HEK293 (cell line): ENCODE measurements around the gene HOXA6.

Source experiments
- BCL11A ChIP-seq: fragments of 450-650 bp; formaldehyde crosslinking; IDR thresholded peaks from 2 replicates; pipeline ENCODE4 v1.5.1; 2016; ENCODE audit warnings: low read depth, missing biosample characterization, missing genetic modification characterization
- GLI4 ChIP-seq: fragments of 450-650 bp; formaldehyde crosslinking; IDR thresholded peaks from 2 replicates; pipeline ENCODE4 v1.5.1; 2016; ENCODE audit warnings: missing biosample characterization, missing genetic modification characterization
- HOXA7 ChIP-seq: sonication (generic); formaldehyde crosslinking; IDR thresholded peaks from 2 replicates; pipeline ENCODE4 v1.8.1; 2022; ENCODE audit warnings: missing genetic modification reagents, borderline replicate concordance
- HOXD13 ChIP-seq: sonication (generic); formaldehyde crosslinking; IDR thresholded peaks from 2 replicates; pipeline ENCODE4 v1.8.0; 2022; ENCODE audit warnings: missing genetic modification reagents, borderline replicate concordance
- MZF1 ChIP-seq: fragments of 450-650 bp; formaldehyde crosslinking; IDR thresholded peaks from 2 replicates; pipeline ENCODE4 v1.5.1; 2017; ENCODE audit warnings: missing biosample characterization, missing genetic modification characterization, borderline replicate concordance
- OVOL3 ChIP-seq: fragments of 450-650 bp; formaldehyde crosslinking; IDR thresholded peaks from 2 replicates; pipeline ENCODE4 v1.5.1; 2016; ENCODE audit warnings: missing biosample characterization, missing genetic modification characterization
- SALL2 ChIP-seq: fragments of 450-650 bp; formaldehyde crosslinking; IDR thresholded peaks from 2 replicates; pipeline ENCODE4 v1.5.0; 2017; ENCODE audit warnings: missing biosample characterization, mild to moderate bottlenecking, missing genetic modification characterization, borderline replicate concordance
- SP2 ChIP-seq: fragments of 450-650 bp; formaldehyde crosslinking; IDR thresholded peaks from 2 replicates; pipeline ENCODE4 v1.5.1; 2016; ENCODE audit warnings: missing biosample characterization, missing genetic modification characterization
- TRIM28 ChIP-seq: IDR thresholded peaks from 2 replicates; pipeline ENCODE4 v1.6.1; 2011; ENCODE audit warnings: low read length, control low read depth, borderline replicate concordance
- ZBTB17 ChIP-seq: fragments of 450-650 bp; formaldehyde crosslinking; IDR thresholded peaks from 2 replicates; pipeline ENCODE4 v1.5.1; 2016; ENCODE audit warnings: missing biosample characterization, missing genetic modification characterization
- ZBTB20 ChIP-seq: fragments of 450-650 bp; formaldehyde crosslinking; IDR thresholded peaks from 2 replicates; pipeline ENCODE4 v1.5.1; 2016; ENCODE audit warnings: missing biosample characterization, missing genetic modification characterization
- ZBTB21 ChIP-seq: fragments of 450-650 bp; formaldehyde crosslinking; IDR thresholded peaks from 2 replicates; pipeline ENCODE4 v1.5.1; 2017; ENCODE audit warnings: missing biosample characterization, missing genetic modification characterization
- ZBTB48 ChIP-seq: fragments of 450-650 bp; formaldehyde crosslinking; IDR thresholded peaks from 2 replicates; pipeline ENCODE4 v1.5.1; 2016; ENCODE audit warnings: missing biosample characterization, missing genetic modification characterization
- ZFP37 ChIP-seq: fragments of 450-650 bp; formaldehyde crosslinking; IDR thresholded peaks from 2 replicates; pipeline ENCODE4 v1.5.1; 2016; ENCODE audit warnings: missing biosample characterization, missing genetic modification characterization
- ZFP69B ChIP-seq: fragments of 450-650 bp; formaldehyde crosslinking; IDR thresholded peaks from 2 replicates; pipeline ENCODE4 v1.5.1; 2016; ENCODE audit warnings: missing biosample characterization, missing genetic modification characterization
- ZNF112 ChIP-seq: fragments of 450-650 bp; formaldehyde crosslinking; IDR thresholded peaks from 2 replicates; pipeline ENCODE4 v1.5.0; 2017; ENCODE audit warnings: missing biosample characterization, missing genetic modification characterization
- ZNF114 ChIP-seq: fragments of 450-650 bp; formaldehyde crosslinking; IDR thresholded peaks from 2 replicates; pipeline ENCODE4 v1.5.0; 2017; ENCODE audit warnings: missing biosample characterization, missing genetic modification characterization
- ZNF140 ChIP-seq: fragments of 450-650 bp; formaldehyde crosslinking; IDR thresholded peaks from 2 replicates; pipeline ENCODE4 v1.5.1; 2016; ENCODE audit warnings: missing biosample characterization, missing genetic modification characterization
- ZNF169 ChIP-seq: fragments of 450-650 bp; formaldehyde crosslinking; IDR thresholded peaks from 2 replicates; pipeline ENCODE4 v1.5.1; 2016; ENCODE audit warnings: missing biosample characterization, missing genetic modification characterization
- ZNF174 ChIP-seq: fragments of 450-650 bp; formaldehyde crosslinking; IDR thresholded peaks from 2 replicates; pipeline ENCODE4 v1.5.0; 2017; ENCODE audit warnings: missing biosample characterization, mild to moderate bottlenecking, missing genetic modification characterization
- ZNF335 ChIP-seq: fragments of 450-650 bp; formaldehyde crosslinking; conservative IDR thresholded peaks from 2 replicates; pipeline ENCODE4 v1.5.1; 2016; ENCODE audit warnings: missing biosample characterization, missing genetic modification characterization
- ZNF366 ChIP-seq: fragments of 450-650 bp; formaldehyde crosslinking; conservative IDR thresholded peaks from 2 replicates; pipeline ENCODE4 v1.5.1; 2016; ENCODE audit warnings: missing biosample characterization, missing genetic modification characterization
- ZNF433 ChIP-seq: fragments of 450-650 bp; formaldehyde crosslinking; IDR thresholded peaks from 2 replicates; pipeline ENCODE4 v1.5.1; 2016; ENCODE audit warnings: missing biosample characterization, missing genetic modification characterization, low read depth
- ZNF48 ChIP-seq: fragments of 450-650 bp; formaldehyde crosslinking; IDR thresholded peaks from 2 replicates; pipeline ENCODE4 v1.5.1; 2016; ENCODE audit warnings: missing biosample characterization, missing genetic modification characterization
- ZNF555 ChIP-seq: fragments of 450-650 bp; formaldehyde crosslinking; conservative IDR thresholded peaks from 2 replicates; pipeline ENCODE4 v1.5.1; 2017; ENCODE audit warnings: missing biosample characterization, mild to moderate bottlenecking, missing genetic modification characterization, inconsistent platforms
- ZNF558 ChIP-seq: fragments of 450-650 bp; formaldehyde crosslinking; IDR thresholded peaks from 2 replicates; pipeline ENCODE4 v1.5.1; 2016; ENCODE audit warnings: missing biosample characterization, missing genetic modification characterization
- ZNF600 ChIP-seq: fragments of 450-650 bp; formaldehyde crosslinking; IDR thresholded peaks from 2 replicates; pipeline ENCODE4 v1.5.1; 2016; ENCODE audit warnings: missing biosample characterization, missing genetic modification characterization
- ZNF624 ChIP-seq: fragments of 450-650 bp; formaldehyde crosslinking; IDR thresholded peaks from 2 replicates; pipeline ENCODE4 v1.5.1; 2017; ENCODE audit warnings: missing biosample characterization, missing genetic modification characterization
- ZNF654 ChIP-seq: fragments of 450-650 bp; formaldehyde crosslinking; IDR thresholded peaks from 2 replicates; pipeline ENCODE4 v1.5.1; 2016; ENCODE audit warnings: low read depth, missing biosample characterization, missing genetic modification characterization
- ZNF670 ChIP-seq: fragments of 450-650 bp; formaldehyde crosslinking; IDR thresholded peaks from 2 replicates; pipeline ENCODE4 v1.5.1; 2016; ENCODE audit warnings: missing biosample characterization, missing genetic modification characterization, low read depth
- ZNF76 ChIP-seq: fragments of 450-650 bp; formaldehyde crosslinking; IDR thresholded peaks from 2 replicates; pipeline ENCODE4; 2016; ENCODE audit warnings: low read depth, missing biosample characterization, missing genetic modification characterization, borderline replicate concordance
- ZNF843 ChIP-seq: fragments of 450-650 bp; formaldehyde crosslinking; IDR thresholded peaks from 2 replicates; pipeline ENCODE4 v1.5.1; 2016; ENCODE audit warnings: missing biosample characterization, missing genetic modification characterization
- TF ChIP-seq, protein P1 (sequence below): fragments of 450-650 bp; formaldehyde crosslinking; IDR thresholded peaks from 2 replicates; pipeline ENCODE4 v1.5.1; 2017; ENCODE audit warnings: missing biosample characterization, missing genetic modification characterization
- TF ChIP-seq, protein P2 (sequence below): fragments of 450-650 bp; formaldehyde crosslinking; IDR thresholded peaks from 2 replicates; pipeline ENCODE4 v1.5.1; 2016; ENCODE audit warnings: missing biosample characterization, missing genetic modification characterization
- TF ChIP-seq, protein P3 (sequence below): fragments of 450-650 bp; formaldehyde crosslinking; IDR thresholded peaks from 2 replicates; pipeline ENCODE4 v1.5.1; 2016; ENCODE audit warnings: missing biosample characterization, missing genetic modification characterization
- TF ChIP-seq, protein P4 (sequence below): fragments of 450-650 bp; formaldehyde crosslinking; IDR thresholded peaks from 2 replicates; pipeline ENCODE4 v1.5.1; 2016; ENCODE audit warnings: missing biosample characterization, missing genetic modification characterization
- TF ChIP-seq, protein P5 (sequence below): fragments of 450-650 bp; formaldehyde crosslinking; IDR thresholded peaks from 2 replicates; pipeline ENCODE4 v1.5.1; 2016; ENCODE audit warnings: missing biosample characterization, missing genetic modification characterization

Gene HOXA6

DNA sequence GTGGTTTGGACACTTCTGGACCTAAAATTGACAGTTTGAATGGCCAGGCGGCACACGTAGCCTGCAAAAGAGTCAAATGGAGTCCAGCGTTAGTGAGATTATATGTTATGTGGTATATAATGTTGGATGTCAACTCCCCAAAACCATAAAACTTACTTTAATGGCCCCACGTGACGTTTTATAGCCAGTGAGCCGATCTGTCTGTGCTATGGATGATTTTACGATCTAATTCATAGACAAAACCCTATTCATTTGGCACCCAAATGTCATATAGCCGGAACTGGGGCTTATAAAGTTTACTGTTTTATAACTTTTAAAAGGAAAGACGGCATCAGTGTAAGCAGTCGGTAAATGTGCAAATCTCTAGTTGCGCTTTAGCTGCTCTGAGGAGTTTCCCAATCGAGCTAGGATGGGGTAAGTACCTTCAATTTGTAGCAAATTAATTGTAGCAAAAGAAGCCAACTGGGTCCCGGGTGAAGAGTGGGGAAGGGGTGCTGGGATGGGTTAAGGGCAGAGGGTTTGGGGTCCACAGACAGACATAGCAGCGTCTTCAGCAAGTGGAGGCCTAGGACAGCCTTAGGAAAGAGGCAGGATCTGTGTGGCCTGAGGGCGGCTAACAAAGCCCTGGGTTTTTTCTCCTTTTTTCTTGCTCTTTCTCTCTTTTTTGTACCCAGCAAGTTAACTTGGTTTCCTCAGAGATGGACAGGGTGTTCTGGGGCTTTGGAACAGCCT, 7.3 kb downstream of the HOXA6 start (continued):
- TF ChIP-seq, protein P1, sequence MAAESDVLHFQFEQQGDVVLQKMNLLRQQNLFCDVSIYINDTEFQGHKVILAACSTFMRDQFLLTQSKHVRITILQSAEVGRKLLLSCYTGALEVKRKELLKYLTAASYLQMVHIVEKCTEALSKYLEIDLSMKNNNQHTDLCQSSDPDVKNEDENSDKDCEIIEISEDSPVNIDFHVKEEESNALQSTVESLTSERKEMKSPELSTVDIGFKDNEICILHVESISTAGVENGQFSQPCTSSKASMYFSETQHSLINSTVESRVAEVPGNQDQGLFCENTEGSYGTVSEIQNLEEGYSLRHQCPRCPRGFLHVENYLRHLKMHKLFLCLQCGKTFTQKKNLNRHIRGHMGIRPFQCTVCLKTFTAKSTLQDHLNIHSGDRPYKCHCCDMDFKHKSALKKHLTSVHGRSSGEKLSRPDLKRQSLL (tag by site-specific recombination) = no peak
- TF ChIP-seq ZNF140 (tag by site-specific recombination) (no peak), ZNF558 (no peak), ZNF76 (tag by site-specific recombination) (no peak), TRIM28 (no peak; the same call in 1 of the 2 replicates), HOXD13 (CRISPR knock-in tag) (peak; percentile 62; the same call in 1 of the 2 replicates), ZNF624 (tag by site-specific recombination) (no peak), ZNF433 (no peak), BCL11A (tag by site-specific recombination) (peak; percentile 59; the same call in 1 of the 2 replicates), ZNF600 (tag by site-specific recombination) (no peak), ZNF670 (tag by site-specific recombination) (no peak), ZBTB21 (tag by site-specific recombination) (no peak; the same call in 1 of the 2 replicates), ZBTB48 (no peak), MZF1 (tag by site-specific recombination) (peak; percentile 91), ZNF48 (tag by site-specific recombination) (no peak), HOXA7 (CRISPR knock-in tag) (no peak), ZNF654 (tag by site-specific recombination) (peak; percentile 12; the same call in 1 of the 2 replicates), ZNF366 (peak; percentile 62), ZNF112 (tag by site-specific recombination) (no peak), ZBTB17 (peak; percentile 14; the same call in 1 of the 2 replicates), ZNF335 (tag by site-specific recombination) (no peak), ZNF114 (tag by site-specific recombination) (no peak), ZFP69B (tag by site-specific recombination) (no peak), ZNF174 (tag by site-specific recombination) (no peak), SALL2 (no peak), GLI4 (tag by site-specific recombination) (no peak), ZNF169 (tag by site-specific recombination) (no peak), ZNF843 (peak; percentile 98), ZNF555 (no peak), OVOL3 (tag by site-specific recombination) (peak; percentile 82), ZFP37 (tag by site-specific recombination) (no peak), SP2 (tag by site-specific recombination) (peak; percentile 12; the same call in 1 of the 2 replicates), ZBTB20 (tag by site-specific recombination) (no peak)
- TF ChIP-seq, protein P2, sequence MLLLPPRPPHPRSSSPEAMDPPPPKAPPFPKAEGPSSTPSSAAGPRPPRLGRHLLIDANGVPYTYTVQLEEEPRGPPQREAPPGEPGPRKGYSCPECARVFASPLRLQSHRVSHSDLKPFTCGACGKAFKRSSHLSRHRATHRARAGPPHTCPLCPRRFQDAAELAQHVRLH (tag by site-specific recombination) = peak; percentile 94
- TF ChIP-seq, protein P3, sequence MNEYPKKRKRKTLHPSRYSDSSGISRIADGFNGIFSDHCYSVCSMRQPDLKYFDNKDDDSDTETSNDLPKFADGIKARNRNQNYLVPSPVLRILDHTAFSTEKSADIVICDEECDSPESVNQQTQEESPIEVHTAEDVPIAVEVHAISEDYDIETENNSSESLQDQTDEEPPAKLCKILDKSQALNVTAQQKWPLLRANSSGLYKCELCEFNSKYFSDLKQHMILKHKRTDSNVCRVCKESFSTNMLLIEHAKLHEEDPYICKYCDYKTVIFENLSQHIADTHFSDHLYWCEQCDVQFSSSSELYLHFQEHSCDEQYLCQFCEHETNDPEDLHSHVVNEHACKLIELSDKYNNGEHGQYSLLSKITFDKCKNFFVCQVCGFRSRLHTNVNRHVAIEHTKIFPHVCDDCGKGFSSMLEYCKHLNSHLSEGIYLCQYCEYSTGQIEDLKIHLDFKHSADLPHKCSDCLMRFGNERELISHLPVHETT = no peak; the same call in 1 of the 2 replicates
- TF ChIP-seq, protein P4, sequence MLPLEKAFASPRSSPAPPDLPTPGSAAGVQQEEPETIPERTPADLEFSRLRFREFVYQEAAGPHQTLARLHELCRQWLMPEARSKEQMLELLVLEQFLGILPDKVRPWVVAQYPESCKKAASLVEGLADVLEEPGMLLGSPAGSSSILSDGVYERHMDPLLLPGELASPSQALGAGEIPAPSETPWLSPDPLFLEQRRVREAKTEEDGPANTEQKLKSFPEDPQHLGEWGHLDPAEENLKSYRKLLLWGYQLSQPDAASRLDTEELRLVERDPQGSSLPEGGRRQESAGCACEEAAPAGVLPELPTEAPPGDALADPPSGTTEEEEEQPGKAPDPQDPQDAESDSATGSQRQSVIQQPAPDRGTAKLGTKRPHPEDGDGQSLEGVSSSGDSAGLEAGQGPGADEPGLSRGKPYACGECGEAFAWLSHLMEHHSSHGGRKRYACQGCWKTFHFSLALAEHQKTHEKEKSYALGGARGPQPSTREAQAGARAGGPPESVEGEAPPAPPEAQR = no peak
- TF ChIP-seq, protein P5, sequence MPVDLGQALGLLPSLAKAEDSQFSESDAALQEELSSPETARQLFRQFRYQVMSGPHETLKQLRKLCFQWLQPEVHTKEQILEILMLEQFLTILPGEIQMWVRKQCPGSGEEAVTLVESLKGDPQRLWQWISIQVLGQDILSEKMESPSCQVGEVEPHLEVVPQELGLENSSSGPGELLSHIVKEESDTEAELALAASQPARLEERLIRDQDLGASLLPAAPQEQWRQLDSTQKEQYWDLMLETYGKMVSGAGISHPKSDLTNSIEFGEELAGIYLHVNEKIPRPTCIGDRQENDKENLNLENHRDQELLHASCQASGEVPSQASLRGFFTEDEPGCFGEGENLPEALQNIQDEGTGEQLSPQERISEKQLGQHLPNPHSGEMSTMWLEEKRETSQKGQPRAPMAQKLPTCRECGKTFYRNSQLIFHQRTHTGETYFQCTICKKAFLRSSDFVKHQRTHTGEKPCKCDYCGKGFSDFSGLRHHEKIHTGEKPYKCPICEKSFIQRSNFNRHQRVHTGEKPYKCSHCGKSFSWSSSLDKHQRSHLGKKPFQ = no peak; the same call in 1 of the 2 replicates
